ENCODE measurements around the gene KLRK1. TPM values are rescaled to one million over a fixed set of nuclear protein-coding genes. Genes with fewer than 3 reads are reported as not detected.

KLRK1 gene
- total RNA-seq, 1 experiment from 2014 or later, result 2.3 TPM

DNA sequence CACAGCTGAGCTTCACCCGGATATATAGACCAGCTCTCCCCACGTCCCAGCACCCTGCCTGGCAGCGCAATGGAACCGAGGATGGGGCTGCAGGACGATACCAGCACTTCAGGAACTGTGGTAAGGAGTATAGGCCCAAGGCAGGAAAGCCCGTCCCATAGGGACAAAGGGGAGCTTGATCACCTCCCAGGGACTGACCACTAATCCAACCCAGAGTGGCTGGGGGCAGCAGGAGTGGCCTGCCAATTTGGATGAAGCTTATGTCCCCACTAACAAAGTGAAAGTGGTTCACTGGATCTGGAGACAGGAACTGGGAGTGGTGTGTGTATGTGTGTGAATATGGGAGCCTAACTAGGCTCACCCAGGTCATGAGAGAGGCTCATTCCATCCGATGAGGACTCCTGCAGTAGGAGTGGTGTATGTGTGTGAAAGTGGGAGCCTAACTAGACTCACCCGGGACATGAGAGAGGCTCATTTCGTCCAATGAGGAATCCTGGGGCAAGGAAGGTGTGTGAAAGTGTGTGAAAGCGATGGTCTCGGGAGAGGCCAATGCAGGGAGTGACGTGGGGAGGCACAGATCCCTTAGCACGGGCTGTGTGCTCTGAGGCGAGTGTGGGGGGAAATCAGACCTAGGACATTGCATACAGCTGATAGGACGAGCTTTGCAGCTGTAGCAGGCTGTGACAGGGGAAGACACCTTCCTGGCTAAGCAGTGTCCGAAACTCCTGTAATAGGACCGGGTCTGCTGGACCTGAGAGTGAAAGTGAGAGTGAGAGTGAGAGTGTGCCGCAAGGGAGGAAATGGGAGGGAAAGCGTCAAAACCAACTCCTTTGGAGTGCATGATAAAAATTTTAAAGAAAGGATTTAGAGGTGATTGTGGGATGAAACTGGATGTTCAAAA, 25.7 kb downstream of the KLRK1 start:
- H3K4me1 Mint-ChIP-seq (ENCODE audit: insufficient read depth, unreplicated experiment), result peaks cover 22% of the 10 kb centered on the region

DNA sequence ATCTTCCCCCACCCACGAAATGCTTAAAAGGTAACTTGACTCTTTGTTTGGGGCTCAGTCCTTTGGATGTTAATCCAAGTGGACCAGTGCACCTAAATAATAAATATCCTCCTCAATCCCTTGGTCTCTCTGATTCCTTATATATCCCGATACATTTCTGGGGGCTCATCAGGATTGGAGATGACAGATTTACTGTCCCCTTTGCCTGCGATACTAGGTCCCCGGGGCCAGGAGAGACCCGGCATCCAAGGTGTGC, 26.3 kb downstream of the KLRK1 start:
- peaks cover 7% of the 10 kb centered on the region for H3K36me3 Mint-ChIP-seq (ENCODE audit: insufficient read depth, unreplicated experiment)
- peaks cover 3% of the 10 kb centered on the region for H3K9me3 Mint-ChIP-seq (ENCODE audit: unreplicated experiment)
- H3K27me3 Mint-ChIP-seq (ENCODE audit: insufficient read depth, unreplicated experiment), result no peaks in the 10 kb centered on the region
- no TSS peak for BruUV-seq (replicated peaks)
- no peak for DNase-seq (ENCODE audit: unreplicated experiment)
- intact Hi-C loops (cut with micrococcal nuclease), result no loop called here
- H3K4me1 Mint-ChIP-seq (ENCODE audit: insufficient read depth, unreplicated experiment), result peaks cover 22% of the 10 kb centered on the region
- CTCF ChIA-PET, result interaction anchor here (3.4 to 4.6 kb wide), 2 partner anchors 33 to 128 kb away, joined by 32 to 35 read pairs; no protein-coding TSS in a partner anchor
- no peak overlapping the region for H3K27ac Mint-ChIP-seq (ENCODE audit: low read depth, unreplicated experiment)
- POLR2A ChIA-PET, result interaction anchor here (0.8 to 5.9 kb wide), 9 partner anchors 11 to 1666 kb away, joined by 3 to 135 read pairs (median 15); partner anchors contain the start of genes GABARAPL1 and RIMKLB
- no peak overlapping the region for H3K4me3 Mint-ChIP-seq (ENCODE audit: unreplicated experiment)
- TF ChIP-seq, protein P1, sequence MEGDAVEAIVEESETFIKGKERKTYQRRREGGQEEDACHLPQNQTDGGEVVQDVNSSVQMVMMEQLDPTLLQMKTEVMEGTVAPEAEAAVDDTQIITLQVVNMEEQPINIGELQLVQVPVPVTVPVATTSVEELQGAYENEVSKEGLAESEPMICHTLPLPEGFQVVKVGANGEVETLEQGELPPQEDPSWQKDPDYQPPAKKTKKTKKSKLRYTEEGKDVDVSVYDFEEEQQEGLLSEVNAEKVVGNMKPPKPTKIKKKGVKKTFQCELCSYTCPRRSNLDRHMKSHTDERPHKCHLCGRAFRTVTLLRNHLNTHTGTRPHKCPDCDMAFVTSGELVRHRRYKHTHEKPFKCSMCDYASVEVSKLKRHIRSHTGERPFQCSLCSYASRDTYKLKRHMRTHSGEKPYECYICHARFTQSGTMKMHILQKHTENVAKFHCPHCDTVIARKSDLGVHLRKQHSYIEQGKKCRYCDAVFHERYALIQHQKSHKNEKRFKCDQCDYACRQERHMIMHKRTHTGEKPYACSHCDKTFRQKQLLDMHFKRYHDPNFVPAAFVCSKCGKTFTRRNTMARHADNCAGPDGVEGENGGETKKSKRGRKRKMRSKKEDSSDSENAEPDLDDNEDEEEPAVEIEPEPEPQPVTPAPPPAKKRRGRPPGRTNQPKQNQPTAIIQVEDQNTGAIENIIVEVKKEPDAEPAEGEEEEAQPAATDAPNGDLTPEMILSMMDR (IDR thresholded peaks at IDR 0.05; ENCODE audit: unreplicated experiment), result no peak

More for the DNA sequence above, 25.7 kb downstream of the KLRK1 start:
- H3K9me3 Mint-ChIP-seq (ENCODE audit: unreplicated experiment), result peaks cover 8% of the 10 kb centered on the region
- H3K36me3 Mint-ChIP-seq (ENCODE audit: insufficient read depth, unreplicated experiment), result peaks cover 7% of the 10 kb centered on the region
- ChIA-PET POLR2A (interaction anchor here (0.8 to 5.9 kb wide), 15 partner anchors 10 to 1667 kb away, joined by 3 to 135 read pairs (median 8); partner anchors contain the start of genes GABARAPL1, KLRC3, MAGOHB and RIMKLB), CTCF (interaction anchor here (0.6 to 4.6 kb wide), 8 partner anchors 28 to 360 kb away, joined by 3 to 35 read pairs (median 16); no protein-coding TSS in a partner anchor)
- H3K27ac Mint-ChIP-seq (ENCODE audit: low read depth, unreplicated experiment), result no peak overlapping the region
- peak; percentile 70 for DNase-seq (ENCODE audit: unreplicated experiment)
- H3K27me3 Mint-ChIP-seq (ENCODE audit: insufficient read depth, unreplicated experiment), result no peaks in the 10 kb centered on the region
- TSS peak; percentile 31 for BruUV-seq (replicated peaks)
- no peak overlapping the region for H3K4me3 Mint-ChIP-seq (ENCODE audit: unreplicated experiment)
- TF ChIP-seq, protein P1 (IDR thresholded peaks at IDR 0.05; ENCODE audit: unreplicated experiment), result no peak
- intact Hi-C loops (cut with micrococcal nuclease), result loop anchor here (1.0 to 2.0 kb wide), 4 partner anchors 25 to 129 kb away; no protein-coding TSS in a partner anchor

DNA sequence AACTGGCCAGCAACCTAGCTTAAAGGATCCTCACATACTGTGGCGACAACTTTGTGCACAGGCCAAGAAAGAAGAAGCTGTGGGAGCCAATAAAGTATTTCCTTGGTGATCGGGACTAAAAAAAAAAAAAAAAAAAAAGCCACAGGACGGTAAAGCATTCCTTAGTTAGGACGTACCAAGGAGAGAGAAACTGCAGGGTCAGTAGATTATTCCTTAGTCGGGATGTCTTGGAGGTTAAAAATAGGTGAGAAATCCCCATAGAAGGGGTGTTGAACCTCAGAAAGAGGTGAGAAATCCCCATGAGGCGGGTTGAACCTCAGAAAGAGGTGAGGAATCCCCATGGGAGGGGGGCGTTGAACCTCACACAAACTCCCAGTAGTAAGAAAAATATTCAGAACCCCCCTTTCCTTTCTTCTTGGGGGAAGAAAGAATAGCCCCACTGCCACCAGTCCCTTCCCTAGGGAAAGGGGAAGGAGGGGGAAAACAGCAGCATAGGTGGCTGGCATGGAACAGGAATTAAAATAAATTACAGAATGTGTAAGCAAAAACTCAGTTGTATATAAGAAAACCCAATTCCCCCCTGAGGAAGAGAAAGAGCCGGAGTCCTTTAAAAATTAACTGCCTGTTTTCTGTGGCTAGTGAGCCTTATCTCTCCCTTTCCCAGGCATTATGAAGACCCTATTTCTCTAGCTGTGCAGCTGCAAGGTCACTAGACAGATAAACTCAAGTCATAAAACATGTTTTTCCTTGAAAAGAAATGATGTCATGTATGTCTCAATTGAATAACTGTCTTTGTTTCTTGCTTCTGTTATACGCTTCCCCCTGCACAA, 26.8 kb downstream of the KLRK1 start:
- H3K36me3 Mint-ChIP-seq (ENCODE audit: insufficient read depth, unreplicated experiment), result peaks cover 1% of the 10 kb centered on the region
- H3K27me3 Mint-ChIP-seq (ENCODE audit: insufficient read depth, unreplicated experiment), result no peaks in the 10 kb centered on the region
- H3K27ac Mint-ChIP-seq (ENCODE audit: low read depth, unreplicated experiment), result no peak overlapping the region
- DNase-seq (ENCODE audit: unreplicated experiment), result no peak
- intact Hi-C loops (cut with micrococcal nuclease), result no loop called here
- ChIA-PET POLR2A (interaction anchor here (0.7 to 5.9 kb wide), 10 partner anchors 11 to 1666 kb away, joined by 3 to 135 read pairs (median 10); partner anchors contain the start of genes GABARAPL1 and RIMKLB), CTCF (interaction anchor here (0.5 to 4.6 kb wide), 3 partner anchors 12 to 606 kb away, joined by 3 to 35 read pairs (median 3); no protein-coding TSS in a partner anchor)
- H3K9me3 Mint-ChIP-seq (ENCODE audit: unreplicated experiment), result no peaks in the 10 kb centered on the region
- BruUV-seq (replicated peaks), result no TSS peak
- H3K4me1 Mint-ChIP-seq (ENCODE audit: insufficient read depth, unreplicated experiment), result peaks cover 22% of the 10 kb centered on the region
- TF ChIP-seq, protein P1 (IDR thresholded peaks at IDR 0.05; ENCODE audit: unreplicated experiment), result no peak
- no peak overlapping the region for H3K4me3 Mint-ChIP-seq (ENCODE audit: unreplicated experiment)
